KMS-11 (cell line): ENCODE data around the gene EXOSC5.
"Not testable (repeated sequence)": the region's sequence is repeated elsewhere in the genome, so short reads cannot be mapped to it uniquely, and the experiment has no call there.

Source experiments
- H2AFZ ChIP-seq: fragments of 200-600 bp; sonication (generic); 2 replicates; pipeline ENCODE4 v1.6.1; 2016; ENCODE audit warnings: antibody characterized with exemption, mixed run types, low read depth
- H3K27ac ChIP-seq: fragments of 200-600 bp; sonication (generic); 2 replicates; pipeline ENCODE4 v1.6.1; 2016; ENCODE audit warnings: mild to moderate bottlenecking, mixed run types
- H3K27me3 ChIP-seq: fragments of 200-600 bp; sonication (generic); 2 replicates; pipeline ENCODE4 v1.6.1; 2017; ENCODE audit warnings: mild to moderate bottlenecking, low read depth, mixed run types, moderate library complexity; ENCODE audit not compliant: insufficient read depth
- H3K36me3 ChIP-seq: fragments of 200-600 bp; sonication (generic); 2 replicates; pipeline ENCODE4 v1.6.1; 2017; ENCODE audit warnings: mild to moderate bottlenecking, mixed run types; ENCODE audit not compliant: insufficient read depth
- H3K4me1 ChIP-seq: fragments of 200-600 bp; sonication (generic); 2 replicates; pipeline ENCODE4 v1.6.1; 2016; ENCODE audit warnings: mild to moderate bottlenecking, low read depth, mixed run types; ENCODE audit not compliant: poor library complexity, severe bottlenecking
- H3K4me2 ChIP-seq: fragments of 200-600 bp; sonication (generic); 2 replicates; pipeline ENCODE4 v1.7.0; 2016; ENCODE audit warnings: mild to moderate bottlenecking, mixed run types
- H3K4me3 ChIP-seq: fragments of 200-600 bp; sonication (generic); IDR thresholded peaks from 2 replicates; pipeline ENCODE4 v1.6.1; 2017; ENCODE audit warnings: low read depth, low read length, mixed read lengths; ENCODE audit not compliant: insufficient read depth
- H3K79me2 ChIP-seq: fragments of 200-600 bp; sonication (generic); 2 replicates; pipeline ENCODE4 v1.6.1; 2016; ENCODE audit warnings: low read depth, mixed run types; ENCODE audit not compliant: insufficient read depth
- H3K9ac ChIP-seq: fragments of 200-600 bp; sonication (generic); 2 replicates; pipeline ENCODE4 v1.6.1; 2016; ENCODE audit warnings: mild to moderate bottlenecking, mixed run types
- H4K20me1 ChIP-seq: fragments of 200-600 bp; sonication (generic); 2 replicates; pipeline ENCODE4 v1.6.1; 2016; ENCODE audit warnings: mild to moderate bottlenecking, mixed run types; ENCODE audit not compliant: insufficient read depth
- CTCF ChIP-seq: fragments of 200-600 bp; sonication (generic); conservative IDR thresholded peaks from 2 replicates; pipeline ENCODE4 v1.6.1; 2017; ENCODE audit warnings: low read depth, mild to moderate bottlenecking, antibody characterized with exemption, low read length, moderate library complexity, mixed read lengths

The EXOSC5 gene

DNA sequence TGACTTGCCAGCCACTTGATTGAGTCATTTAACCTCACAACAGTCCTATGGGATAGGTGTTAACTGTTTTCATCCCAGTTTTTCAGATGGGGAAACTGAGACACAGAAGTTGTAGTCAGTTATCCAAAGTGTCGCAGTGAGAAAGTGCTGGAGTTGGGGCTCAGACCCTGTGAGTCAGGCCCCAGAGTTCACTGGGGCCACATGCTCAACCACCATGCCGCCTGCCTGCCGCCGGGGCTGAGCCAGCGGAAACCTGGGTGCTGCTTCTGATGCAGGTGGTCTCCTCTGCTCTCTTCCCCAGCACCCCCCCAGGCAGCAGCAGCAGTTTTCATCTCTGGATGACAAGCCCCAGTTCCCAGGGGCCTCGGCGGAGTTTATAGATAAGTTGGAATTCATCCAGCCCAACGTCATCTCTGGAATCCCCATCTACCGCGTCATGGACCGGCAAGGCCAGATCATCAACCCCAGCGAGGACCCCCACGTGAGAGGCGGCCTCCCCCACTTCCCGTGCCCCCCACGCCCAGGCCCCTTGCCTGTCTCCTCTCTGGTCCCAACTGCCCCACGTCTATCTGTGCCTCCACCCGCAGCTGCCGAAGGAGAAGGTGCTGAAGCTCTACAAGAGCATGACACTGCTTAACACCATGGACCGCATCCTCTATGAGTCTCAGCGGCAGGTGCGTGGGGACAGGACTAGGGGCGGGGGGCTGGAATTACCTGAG lies 13.3 kb upstream of the EXOSC5 start:
- Histone ChIP-seq H3K4me1 (peaks cover 62% of the 10 kb centered on the region), H3K27me3 (no peaks in the 10 kb centered on the region)

GRCh38 chr19:41409288-41409687 lies 12.1 kb upstream of the EXOSC5 start:
- H3K4me2 ChIP-seq: peak overlapping the region; percentile 88
- H3K79me2 ChIP-seq: no peaks in the 10 kb centered on the region; the same call in 1 of the 2 replicates
- H4K20me1 ChIP-seq: no peaks in the 10 kb centered on the region
- peaks cover 62% of the 10 kb centered on the region for H3K4me1 ChIP-seq
- no peaks in the 10 kb centered on the region for H3K27me3 ChIP-seq
- H3K4me3 ChIP-seq: no peak overlapping the region
- peak overlapping the region; percentile 90 for H3K27ac ChIP-seq
- no peak for TF ChIP-seq CTCF
- no peaks in the 10 kb centered on the region for H3K36me3 ChIP-seq
- H3K9ac ChIP-seq: peak overlapping the region; percentile 69
- H2AFZ ChIP-seq: peak overlapping the region; percentile 25; the same call in 1 of the 2 replicates

More for the DNA sequence above, 13.3 kb upstream of the EXOSC5 start:
- H3K9ac ChIP-seq: peak overlapping the region; percentile 69; the same call in 1 of the 2 replicates
- no peak for TF ChIP-seq CTCF
- no peak overlapping the region for H3K4me3 ChIP-seq
- peak overlapping the region; percentile 90 for H3K27ac ChIP-seq
- H3K79me2 ChIP-seq: no peaks in the 10 kb centered on the region; the same call in 1 of the 2 replicates
- H3K4me2 ChIP-seq: peak overlapping the region; percentile 88
- H3K36me3 ChIP-seq: no peaks in the 10 kb centered on the region; the same call in 1 of the 2 replicates
- no peaks in the 10 kb centered on the region for H4K20me1 ChIP-seq
- H2AFZ ChIP-seq: no peak overlapping the region

DNA sequence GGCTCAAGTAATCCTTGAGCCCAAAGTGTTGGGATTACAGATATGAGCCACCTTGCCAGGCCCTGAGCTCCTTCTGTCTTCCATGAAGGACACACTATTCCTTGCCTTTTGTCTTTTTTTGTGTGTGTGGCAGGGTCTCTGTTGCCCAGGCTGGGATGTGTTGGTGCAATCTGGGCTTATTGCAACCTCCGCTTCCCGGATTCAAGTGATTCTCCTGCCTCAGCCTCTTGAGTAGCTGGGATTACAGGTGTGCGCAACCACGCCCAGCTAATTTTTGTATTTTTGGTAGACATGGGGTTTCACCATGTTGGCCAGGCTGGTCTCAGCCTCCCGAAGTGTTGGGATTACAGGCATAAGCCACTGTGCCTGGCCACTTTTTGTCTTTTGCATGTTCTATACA lies 11.7 kb upstream of the EXOSC5 start:
- not testable (repeated sequence) for H3K36me3 ChIP-seq, H3K79me2 ChIP-seq, H2AFZ ChIP-seq, H3K27me3 ChIP-seq, H3K4me3 ChIP-seq, H4K20me1 ChIP-seq
- peak overlapping the region; percentile 69; the same call in 1 of the 2 replicates for H3K9ac ChIP-seq
- peak overlapping the region; percentile 90 for H3K27ac ChIP-seq
- peaks cover 62% of the 10 kb centered on the region for H3K4me1 ChIP-seq
- peak overlapping the region; percentile 88 for H3K4me2 ChIP-seq

DNA sequence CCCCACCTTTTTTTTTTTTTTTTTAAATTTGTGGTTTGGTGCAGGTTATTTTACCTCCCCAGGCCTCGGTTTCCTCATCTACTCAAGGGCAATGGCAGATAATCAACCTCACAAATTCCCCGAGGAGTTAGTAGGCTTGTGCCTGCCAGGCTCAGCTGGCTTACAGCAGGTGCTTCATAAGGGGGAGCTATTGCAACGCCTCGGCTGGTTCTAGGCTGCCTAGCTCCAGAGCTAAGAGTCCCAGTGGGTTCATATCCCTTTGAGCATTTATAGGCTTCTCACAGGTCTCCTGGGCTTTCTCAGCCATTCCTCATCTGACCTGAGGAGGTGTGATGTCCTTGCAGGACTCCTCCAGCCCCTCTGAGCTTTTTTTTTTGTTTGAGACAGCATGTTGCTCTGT lies 11.1 kb upstream of the EXOSC5 start:
- Histone ChIP-seq H3K4me3 (no peak overlapping the region), H3K4me2 (peak overlapping the region; percentile 88), H3K27me3 (no peaks in the 10 kb centered on the region), H2AFZ (no peak overlapping the region), H3K9ac (no peak overlapping the region; the same call in 1 of the 2 replicates), H3K4me1 (peaks cover 57% of the 10 kb centered on the region), H4K20me1 (no peaks in the 10 kb centered on the region), H3K27ac (peak overlapping the region; percentile 90), H3K79me2 (no peaks in the 10 kb centered on the region; the same call in 1 of the 2 replicates), H3K36me3 (no peaks in the 10 kb centered on the region)
- no peak for TF ChIP-seq CTCF

- Histone ChIP-seq H2AFZ (no peak overlapping the region), H3K9ac (no peak overlapping the region), H3K27me3 (no peaks in the 10 kb centered on the region), H3K79me2 (no peaks in the 10 kb centered on the region; the same call in 1 of the 2 replicates), H3K27ac (peak overlapping the region; percentile 12; the same call in 1 of the 2 replicates), H3K4me3 (no peak overlapping the region), H3K4me1 (peaks cover 55% of the 10 kb centered on the region), H4K20me1 (no peaks in the 10 kb centered on the region), H3K36me3 (no peaks in the 10 kb centered on the region), H3K4me2 (no peak overlapping the region; the same call in 1 of the 2 replicates)
- no peak for TF ChIP-seq CTCF
These were observed 10.1 kb upstream of the EXOSC5 start for GRCh38 chr19:41407271-41407670.
